PC-9 (cell line): ENCODE results near the gene MED16.
"Not testable (repeated sequence)": the region's sequence is repeated elsewhere in the genome, so short reads cannot be mapped to it uniquely, and the experiment has no call there.

Source experiments
- EZH2 ChIP-seq: fragments of 200-600 bp; sonication (generic); IDR thresholded peaks from 2 replicates; pipeline ENCODE4 v1.8.0; 2017; ENCODE audit warnings: antibody characterized with exemption, low read depth
- TF ChIP-seq, protein P1 (sequence below): fragments of 200-600 bp; sonication (generic); conservative IDR thresholded peaks from 2 replicates; pipeline ENCODE4 v1.6.1; 2017; ENCODE audit warnings: mixed run types, antibody characterized with exemption, mild to moderate bottlenecking, moderate library complexity

- TF ChIP-seq, protein P1, sequence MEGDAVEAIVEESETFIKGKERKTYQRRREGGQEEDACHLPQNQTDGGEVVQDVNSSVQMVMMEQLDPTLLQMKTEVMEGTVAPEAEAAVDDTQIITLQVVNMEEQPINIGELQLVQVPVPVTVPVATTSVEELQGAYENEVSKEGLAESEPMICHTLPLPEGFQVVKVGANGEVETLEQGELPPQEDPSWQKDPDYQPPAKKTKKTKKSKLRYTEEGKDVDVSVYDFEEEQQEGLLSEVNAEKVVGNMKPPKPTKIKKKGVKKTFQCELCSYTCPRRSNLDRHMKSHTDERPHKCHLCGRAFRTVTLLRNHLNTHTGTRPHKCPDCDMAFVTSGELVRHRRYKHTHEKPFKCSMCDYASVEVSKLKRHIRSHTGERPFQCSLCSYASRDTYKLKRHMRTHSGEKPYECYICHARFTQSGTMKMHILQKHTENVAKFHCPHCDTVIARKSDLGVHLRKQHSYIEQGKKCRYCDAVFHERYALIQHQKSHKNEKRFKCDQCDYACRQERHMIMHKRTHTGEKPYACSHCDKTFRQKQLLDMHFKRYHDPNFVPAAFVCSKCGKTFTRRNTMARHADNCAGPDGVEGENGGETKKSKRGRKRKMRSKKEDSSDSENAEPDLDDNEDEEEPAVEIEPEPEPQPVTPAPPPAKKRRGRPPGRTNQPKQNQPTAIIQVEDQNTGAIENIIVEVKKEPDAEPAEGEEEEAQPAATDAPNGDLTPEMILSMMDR, result not testable (repeated sequence)
- TF ChIP-seq EZH2, result not testable (repeated sequence)
These were observed 14.0 kb downstream of the MED16 start for GRCh38 chr19:878751-879561.
